DMS79 treated with DMSO at 0.1 percent for 48 hours (cell line): Measurements from ENCODE around the gene MRPS17.

ENCODE experiments used
- DNase-seq: peaks from one replicate; lab custom pipeline; 2025; lab: John Stamatoyannopoulos, UW

The MRPS17 gene

DNA sequence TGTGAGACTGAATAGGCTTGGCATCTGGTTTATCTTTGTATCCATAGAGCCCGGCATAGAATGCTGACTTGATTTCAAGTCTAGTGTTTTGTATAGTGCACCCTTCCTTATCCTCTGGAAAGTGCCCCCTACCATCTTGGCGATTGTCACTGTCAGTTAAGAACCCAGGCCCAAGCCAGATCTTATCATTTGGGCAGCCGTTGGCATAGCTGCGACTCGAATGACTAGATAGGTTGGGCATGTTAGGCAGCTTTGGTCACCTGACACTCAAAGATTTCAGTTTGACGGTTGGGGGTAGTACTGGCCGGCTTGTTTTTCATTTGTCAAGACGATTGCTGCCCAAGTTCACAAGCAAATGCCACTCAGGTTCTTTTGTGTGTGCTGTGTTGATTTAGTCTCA is 19.3 kb downstream of the MRPS17 start:
- DNase-seq: no peak

DNA sequence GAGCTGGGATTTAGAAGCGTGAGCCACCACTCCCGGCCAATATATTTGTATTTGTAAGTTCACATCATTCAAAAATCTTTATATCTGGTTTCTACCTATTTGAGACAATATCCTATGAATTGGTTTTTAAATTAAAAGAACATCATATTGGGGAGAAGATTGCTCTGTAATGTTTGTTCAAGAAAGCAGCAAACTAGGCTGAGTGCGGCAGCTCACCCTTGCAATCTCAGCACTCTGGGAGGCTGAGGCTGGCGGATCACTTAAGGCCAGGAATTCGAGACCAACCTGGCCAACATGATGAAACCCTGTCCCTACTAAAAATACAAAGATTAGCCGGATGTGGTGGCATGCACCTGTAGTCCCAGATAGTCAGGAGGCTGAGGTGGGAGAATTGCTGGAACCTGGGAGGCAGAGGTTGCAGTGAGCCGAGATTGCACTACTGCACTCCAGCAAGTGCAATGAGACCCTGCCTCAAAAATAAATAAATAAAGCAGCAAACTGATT is 22.1 kb downstream of the MRPS17 start:
- no peak for DNase-seq

DNA sequence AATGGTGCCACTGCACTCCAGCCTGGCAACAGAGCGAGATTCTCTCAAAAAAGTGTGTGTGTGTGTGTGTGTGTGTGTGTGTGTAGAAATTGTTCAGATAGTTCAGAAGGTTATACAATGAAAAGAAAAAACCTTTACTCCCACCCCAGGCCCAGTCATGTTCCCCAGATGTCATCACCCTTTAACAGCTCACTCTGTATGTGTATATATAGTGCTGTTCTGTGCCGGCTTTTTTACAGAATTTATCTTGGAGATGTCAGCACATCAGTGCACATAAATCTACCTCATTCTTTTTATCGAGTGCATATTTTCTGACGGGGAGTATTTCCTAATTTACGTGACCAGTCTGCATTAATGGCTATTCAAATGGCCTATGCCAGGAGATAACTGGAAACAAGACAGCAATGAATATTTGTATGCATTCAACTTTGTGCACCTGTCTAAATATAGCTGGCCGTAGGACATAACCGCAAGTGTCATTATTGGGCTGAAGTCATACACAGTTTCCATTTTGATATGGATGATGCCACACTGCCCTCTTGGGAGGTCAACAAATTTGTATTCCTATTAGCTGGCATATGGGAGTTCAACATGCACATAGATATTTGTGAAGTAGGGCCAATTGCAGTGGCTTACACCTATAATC is 24.4 kb downstream of the MRPS17 start:
- DNase-seq: no peak

DNA sequence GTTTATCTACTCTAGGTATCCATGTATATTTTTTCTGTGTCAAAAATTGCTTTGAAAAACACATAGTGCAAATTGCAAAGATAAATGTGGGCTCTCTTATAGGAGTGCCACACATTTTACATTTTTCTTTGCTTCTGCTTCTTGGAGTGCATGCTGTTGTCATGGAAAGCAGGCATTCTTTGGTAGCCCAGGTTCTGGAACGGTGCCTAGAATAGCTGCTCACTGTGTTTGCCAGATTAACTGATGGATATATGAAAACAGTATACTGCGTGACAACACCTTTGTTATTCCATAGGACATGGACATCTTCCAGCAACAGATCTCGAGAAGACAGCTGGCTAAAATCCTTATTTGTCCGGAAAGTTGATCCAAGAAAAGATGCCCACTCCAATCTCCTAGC is 26.2 kb downstream of the MRPS17 start:
- DNase-seq: peak; percentile 15

DNA sequence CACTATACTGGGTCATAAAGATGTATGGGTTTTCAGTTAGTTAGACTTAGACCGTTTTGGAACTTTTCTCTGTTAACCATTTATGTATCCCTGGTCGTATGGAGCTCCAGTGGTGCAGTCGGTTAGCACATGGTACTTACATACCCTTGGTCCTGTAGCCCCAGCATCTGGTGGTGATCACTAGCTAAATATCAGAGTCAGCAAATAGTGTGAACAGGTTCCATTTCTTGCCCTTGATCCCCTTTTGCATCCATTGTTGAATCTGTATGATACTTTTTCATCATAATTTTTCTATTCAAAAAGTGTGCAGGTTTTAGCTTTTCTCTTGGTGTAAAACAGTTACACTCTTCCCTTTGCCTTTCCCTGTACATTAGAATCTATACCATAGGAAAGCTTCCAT is 28.6 kb downstream of the MRPS17 start:
- no peak for DNase-seq

DNA sequence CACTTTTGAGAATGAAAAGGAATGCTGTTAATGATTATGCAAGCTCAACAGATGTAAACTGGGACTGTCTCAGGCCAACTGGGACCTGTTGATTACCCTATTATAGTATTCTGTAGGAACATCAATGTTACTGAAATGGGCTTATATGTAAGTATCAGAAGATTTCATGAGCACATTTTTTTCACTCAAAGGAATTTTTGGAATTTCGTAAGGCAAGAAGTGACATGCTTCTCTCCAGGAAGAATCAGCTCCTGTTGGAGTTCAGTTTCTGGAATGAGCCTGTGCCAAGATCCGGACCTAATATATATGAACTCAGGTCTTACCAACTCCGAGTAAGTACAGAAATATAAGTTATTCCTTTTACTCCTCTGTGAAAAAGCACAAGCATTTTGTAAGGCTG is 31.9 kb downstream of the MRPS17 start:
- DNase-seq: no peak

DNA sequence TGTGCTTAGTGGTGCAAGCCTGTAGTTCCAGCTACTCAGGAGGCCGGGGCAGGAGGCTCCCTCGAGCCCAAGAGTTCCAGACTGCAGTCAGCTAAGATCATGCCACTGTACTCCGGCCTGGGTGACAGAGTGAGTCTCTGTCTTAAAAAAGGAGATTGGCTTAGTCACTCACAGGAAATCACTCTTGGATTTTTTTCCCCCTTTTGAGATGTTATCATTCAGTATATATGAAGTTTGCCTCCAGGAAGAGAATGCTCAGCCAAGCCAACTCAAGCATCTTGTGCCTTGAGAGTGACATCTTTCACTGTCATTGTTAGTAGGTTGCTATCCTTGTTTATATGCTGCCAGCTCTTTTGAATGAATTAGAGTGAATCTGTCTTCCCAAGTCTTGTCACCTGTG is 40.7 kb downstream of the MRPS17 start:
- DNase-seq: no peak

DNA sequence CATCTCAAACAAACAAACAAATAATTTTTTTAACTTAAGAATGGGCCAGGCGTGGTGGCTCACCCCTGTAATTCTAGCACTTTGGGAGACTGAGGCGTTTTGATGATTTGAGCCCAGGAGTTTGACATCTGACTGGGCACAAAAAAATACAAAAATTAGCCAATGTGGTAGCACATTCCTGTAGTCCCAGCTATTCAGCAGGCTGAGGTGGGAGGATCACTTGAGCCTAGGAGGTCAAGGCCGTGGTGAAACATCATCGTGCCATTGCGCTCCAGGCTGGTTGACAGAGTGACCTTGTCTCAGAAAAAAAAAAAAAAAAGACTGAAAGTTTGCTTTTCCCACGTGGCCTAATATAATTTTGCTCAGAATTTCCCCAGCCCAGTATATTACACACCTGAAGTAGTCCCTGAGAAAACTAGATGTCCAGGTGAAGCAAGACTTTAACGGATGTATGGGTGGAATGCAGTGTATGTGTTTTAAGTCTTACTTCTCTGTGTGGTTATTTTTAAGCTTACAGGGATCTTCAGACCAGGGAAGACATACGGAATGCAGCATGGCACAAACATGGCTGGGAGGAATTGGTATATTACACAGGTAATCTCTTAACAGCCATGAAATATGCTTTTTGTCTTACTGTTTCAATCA is 45.3 kb downstream of the MRPS17 start:
- no peak for DNase-seq

DNA sequence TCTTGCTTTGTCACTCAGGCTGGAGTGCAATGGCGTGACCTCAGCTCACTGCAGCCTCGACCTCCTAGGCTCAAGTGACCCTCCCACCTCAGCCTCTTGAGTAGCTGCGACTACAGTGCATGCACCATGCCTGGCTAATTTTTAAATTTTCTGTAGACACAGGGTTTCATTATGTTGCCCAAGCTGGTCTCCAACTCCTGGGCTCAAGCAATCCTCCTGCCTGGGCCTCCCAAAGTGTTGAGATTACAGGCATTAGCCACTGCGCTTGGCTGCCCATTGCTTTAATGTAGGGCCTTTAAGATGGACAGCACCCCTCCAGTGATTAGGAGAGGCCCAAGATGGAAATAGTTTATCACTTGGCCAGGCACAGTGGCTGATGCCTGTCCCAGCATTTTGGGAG is 52.1 kb downstream of the MRPS17 start:
- DNase-seq: no peak
